NCI-H2029 (cell line): Measurements from ENCODE around the gene OR8G1.
A peak's percentile ranks its signal among the peaks of the same experiment; 100 is the strongest.
"Not testable (repeated sequence)": the region's sequence is repeated elsewhere in the genome, so short reads cannot be mapped to it uniquely, and the experiment has no call there.

Source experiments
- DNase-seq: peaks from one replicate; lab custom pipeline; 2025; lab: John Stamatoyannopoulos, UW

Gene OR8G1

GRCh38 chr11:124240621-124241397, at the start of gene OR8G1:
TSS of gene OR8G1 (plus strand) at chr11:124241095. CDS start at chr11:124249676, 8,581 bp downstream.
- no peak for DNase-seq

GRCh38 chr11:124193221-124194010, 47.5 kb upstream of the OR8G1 start:
- DNase-seq: no peak

GRCh38 chr11:124194293-124195188, 46.4 kb upstream of the OR8G1 start:
- DNase-seq: no peak

GRCh38 chr11:124195189-124195734, 45.6 kb upstream of the OR8G1 start:
- peak; percentile 43 for DNase-seq

- DNase-seq: no peak
Measured at GRCh38 chr11:124197999-124198398, 42.9 kb upstream of the OR8G1 start.

GRCh38 chr11:124198897-124199296, 42.0 kb upstream of the OR8G1 start:
- DNase-seq: no peak

GRCh38 chr11:124199702-124200101, 41.2 kb upstream of the OR8G1 start:
- DNase-seq: no peak

GRCh38 chr11:124200671-124201070, 40.2 kb upstream of the OR8G1 start:
- DNase-seq: no peak

- DNase-seq: no peak
Measured at GRCh38 chr11:124202951-124203350, 37.9 kb upstream of the OR8G1 start.

- no peak for DNase-seq
Measured at GRCh38 chr11:124204008-124204407, 36.9 kb upstream of the OR8G1 start.

- no peak for DNase-seq
Measured at GRCh38 chr11:124207102-124207792, 33.6 kb upstream of the OR8G1 start.

- DNase-seq: no peak
Measured at GRCh38 chr11:124209824-124210357, 31.0 kb upstream of the OR8G1 start.

GRCh38 chr11:124210421-124210820, 30.5 kb upstream of the OR8G1 start:
- DNase-seq: no peak

GRCh38 chr11:124211321-124211720, 29.6 kb upstream of the OR8G1 start:
- no peak for DNase-seq

GRCh38 chr11:124214027-124214426, 26.9 kb upstream of the OR8G1 start:
- no peak for DNase-seq

- no peak for DNase-seq
Measured at GRCh38 chr11:124219126-124219525, 21.8 kb upstream of the OR8G1 start.

- no peak for DNase-seq
Measured at GRCh38 chr11:124222407-124222806, 18.5 kb upstream of the OR8G1 start.

GRCh38 chr11:124224618-124225423, 16.1 kb upstream of the OR8G1 start:
- DNase-seq: not testable (repeated sequence)

GRCh38 chr11:124225471-124225870, 15.4 kb upstream of the OR8G1 start:
- DNase-seq: no peak

- DNase-seq: no peak
Measured at GRCh38 chr11:124233376-124233775, 7.5 kb upstream of the OR8G1 start.
